CD4-positive, alpha-beta T cell (primary cell): ENCODE measurements around the gene PAIP2. TPM values are rescaled to one million over a fixed set of nuclear protein-coding genes. Genes with fewer than 3 reads are reported as not detected.

Source experiments
- ATAC-seq: fragments of 200-7000 bp; cut with Tn5 transposase; one replicate; pipeline ENCODE4 v1.10.0; 2022; ENCODE audit warnings: mild to moderate bottlenecking; ENCODE audit not compliant: poor library complexity
- CTCF ChIA-PET: fragments of 350-600 bp; sonication (Branson Sonifier 250); formaldehyde crosslinking; loops from one replicate; lab custom pipeline; 2021; ENCODE audit warnings: antibody characterized with exemption, inconsistent platforms; lab: Charles Lee
- POLR2A ChIA-PET: fragments of 350-600 bp; sonication (Branson Sonifier 250); formaldehyde crosslinking; loops from one replicate; lab custom pipeline; 2021; ENCODE audit warnings: antibody characterized with exemption, inconsistent platforms; lab: Charles Lee
- DNase-seq, 14 experiments: peaks; one replicate each; pipeline ENCODE4 v3.0.0-alpha.2; 2013 to 2020; ENCODE audit warnings: mixed read lengths in 2 of 14
- H3K27ac ChIP-seq, 2 donors: one replicate each; pipeline versions ENCODE4 v1.5.1 to v1.7.0; 2013; ENCODE audit warnings: low read length in 2 of 2, low read depth in 1 of 2, mild to moderate bottlenecking in 1 of 2
- H3K27me3 ChIP-seq, 2 experiments: 1 replicate in 1 of 2; 2 replicates in 1 of 2; pipeline versions ENCODE4 v1.6.1 to v1.7.0; 2013; ENCODE audit warnings: low read length in 2 of 2, control low read depth in 1 of 2, mild to moderate bottlenecking in 1 of 2, moderate library complexity in 1 of 2; ENCODE audit not compliant: insufficient read depth in 2 of 2, control insufficient read depth in 1 of 2
- H3K36me3 ChIP-seq: one replicate; pipeline ENCODE4 v1.6.1; 2013; ENCODE audit warnings: low read length, control low read depth; ENCODE audit not compliant: insufficient read depth
- H3K4me1 ChIP-seq: one replicate; pipeline ENCODE4 v1.6.1; 2013; ENCODE audit warnings: low read length, control low read depth; ENCODE audit not compliant: insufficient read depth
- H3K4me3 ChIP-seq: one replicate; pipeline ENCODE4 v1.5.1; 2013; ENCODE audit warnings: mild to moderate bottlenecking, low read length, moderate library complexity
- H3K9me3 ChIP-seq, 2 experiments: 1 replicate in 1 of 2; 2 replicates in 1 of 2; pipeline versions ENCODE4 v1.6.1 to v1.7.0; 2013; ENCODE audit warnings: low read length in 2 of 2, mild to moderate bottlenecking in 2 of 2, control low read depth in 1 of 2, moderate library complexity in 1 of 2; ENCODE audit not compliant: control insufficient read depth in 1 of 2, insufficient read depth in 1 of 2
- H3K27ac Mint-ChIP-seq: one replicate; pipeline ENCODE4 v1.8.0; 2020; ENCODE audit warnings: mixed read lengths
- H3K27me3 Mint-ChIP-seq: one replicate; pipeline ENCODE4 v1.8.0; 2021; ENCODE audit warnings: mixed read lengths
- H3K36me3 Mint-ChIP-seq: one replicate; pipeline ENCODE4 v1.8.0; 2021; ENCODE audit warnings: low read depth, mixed read lengths
- H3K4me1 Mint-ChIP-seq: one replicate; pipeline ENCODE4 v1.8.0; 2021; ENCODE audit warnings: low read depth, mixed read lengths
- H3K4me3 Mint-ChIP-seq: one replicate; pipeline ENCODE4 v1.8.0; 2020; ENCODE audit warnings: mild to moderate bottlenecking, mixed read lengths
- H3K9me3 Mint-ChIP-seq: one replicate; pipeline ENCODE4 v1.8.0; 2020; ENCODE audit warnings: mixed read lengths
- intact Hi-C, 2 experiments: fragments of 100-400 bp; cut with DNase I in 1 of 2; cut with micrococcal nuclease in 1 of 2; formaldehyde crosslinking; loops; one replicate each; pipeline versions ENCODE4 v1.15.1 to v1.9.0; 2023 to 2025; cut with DNase I, micrococcal nuclease
- total RNA-seq, 174 experiments: library from RNA in 2 of 174; stranded (reverse) in 2 of 174; gene quantifications; one replicate each; pipeline ENCODE4 v1.2.3 and lab custom pipeline; 2021 to 2026
- TF ChIP-seq, protein P1 (sequence below): fragments of 200-600 bp; IDR thresholded peaks from one replicate; pipeline ENCODE4 v1.8.0; 2022; ENCODE audit warnings: antibody characterized with exemption, mild to moderate bottlenecking

PAIP2 gene
- total RNA-seq, 2 experiments from 2014 or later = 151 to 156 TPM

DNA sequence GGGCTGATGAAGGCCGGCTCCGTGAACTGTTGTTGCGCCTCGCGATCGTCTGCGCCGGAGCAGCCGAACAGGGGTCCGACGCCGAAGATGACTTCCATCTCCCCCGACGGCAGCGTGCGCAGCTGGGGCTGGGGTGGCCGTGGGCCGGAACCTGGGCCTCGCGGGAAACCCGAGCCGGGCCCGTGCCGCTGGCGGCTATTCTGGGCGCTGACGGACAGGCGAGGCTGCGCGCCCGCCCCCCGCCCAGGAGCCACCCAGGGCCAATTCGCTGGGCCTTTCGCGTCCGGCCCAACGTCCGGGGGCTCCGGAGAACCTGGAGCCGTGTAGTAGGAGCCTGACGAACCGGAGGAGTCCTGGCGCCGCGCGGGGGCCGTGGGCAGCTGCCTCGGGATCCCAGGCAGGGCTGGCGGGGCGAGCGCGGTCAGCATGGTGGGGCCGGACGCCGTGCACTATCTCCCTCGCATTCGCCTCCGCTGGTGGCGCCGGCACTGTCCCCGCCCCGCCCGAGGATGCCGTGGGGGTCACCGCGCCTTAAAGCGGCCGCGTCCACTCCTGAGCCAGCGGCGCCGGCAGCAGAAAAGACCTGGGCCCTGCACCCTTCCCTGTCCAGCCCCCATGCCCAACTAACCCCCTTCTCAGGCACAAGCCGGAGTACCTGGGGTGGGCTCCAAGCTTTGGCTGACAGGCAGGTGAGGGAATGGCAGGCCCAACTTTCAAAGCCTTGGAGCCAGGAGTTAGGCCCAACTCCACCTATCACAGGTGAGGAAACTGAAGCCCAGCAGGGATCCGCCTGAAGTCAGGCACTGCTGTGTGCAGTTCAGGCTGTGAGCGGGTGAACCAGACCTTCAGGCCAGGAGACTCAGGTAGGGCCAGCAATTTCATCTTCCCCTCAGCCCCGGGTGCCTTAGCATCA is 53.3 kb downstream of the PAIP2 start, which contains the start of gene PROB1:
Gene PROB1, minus strand, starts transcription at position 451 of the 913 bp plus-strand sequence. Its CDS starts 23 bp downstream, at position 428.
- intact Hi-C loops = loop anchor here in 1 of 2 experiments (5.0 kb wide), 1 partner anchor 53 kb away; the partner anchor contains the start of gene PAIP2
- Histone ChIP-seq H3K27ac (no peak within 1 kb of the TSS), H3K36me3 (no peaks in the 10 kb centered on the region), H3K4me1 (peaks cover 45% of the 10 kb centered on the region), H3K9me3 (no peaks in the 10 kb centered on the region), H3K4me3 (peak within 1 kb of the TSS; percentile 81), H3K27me3 (peaks cover 0 to 6% of the 10 kb centered on the region in 2 experiments)
- DNase-seq (no peak), ATAC-seq (no peak)
- TF ChIP-seq, protein P1, sequence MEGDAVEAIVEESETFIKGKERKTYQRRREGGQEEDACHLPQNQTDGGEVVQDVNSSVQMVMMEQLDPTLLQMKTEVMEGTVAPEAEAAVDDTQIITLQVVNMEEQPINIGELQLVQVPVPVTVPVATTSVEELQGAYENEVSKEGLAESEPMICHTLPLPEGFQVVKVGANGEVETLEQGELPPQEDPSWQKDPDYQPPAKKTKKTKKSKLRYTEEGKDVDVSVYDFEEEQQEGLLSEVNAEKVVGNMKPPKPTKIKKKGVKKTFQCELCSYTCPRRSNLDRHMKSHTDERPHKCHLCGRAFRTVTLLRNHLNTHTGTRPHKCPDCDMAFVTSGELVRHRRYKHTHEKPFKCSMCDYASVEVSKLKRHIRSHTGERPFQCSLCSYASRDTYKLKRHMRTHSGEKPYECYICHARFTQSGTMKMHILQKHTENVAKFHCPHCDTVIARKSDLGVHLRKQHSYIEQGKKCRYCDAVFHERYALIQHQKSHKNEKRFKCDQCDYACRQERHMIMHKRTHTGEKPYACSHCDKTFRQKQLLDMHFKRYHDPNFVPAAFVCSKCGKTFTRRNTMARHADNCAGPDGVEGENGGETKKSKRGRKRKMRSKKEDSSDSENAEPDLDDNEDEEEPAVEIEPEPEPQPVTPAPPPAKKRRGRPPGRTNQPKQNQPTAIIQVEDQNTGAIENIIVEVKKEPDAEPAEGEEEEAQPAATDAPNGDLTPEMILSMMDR = no peak
- POLR2A ChIA-PET = interaction anchor here (4.6 kb wide), 1 partner anchor 9 kb away, joined by 18 read pairs; the partner anchor contains the start of gene SPATA24
- Mint-ChIP-seq H3K4me3 (peak within 1 kb of the TSS; percentile 92), H3K4me1 (peaks cover 29% of the 10 kb centered on the region), H3K36me3 (no peaks in the 10 kb centered on the region), H3K9me3 (no peaks in the 10 kb centered on the region), H3K27ac (no peak within 1 kb of the TSS), H3K27me3 (no peaks in the 10 kb centered on the region)
- CTCF ChIA-PET = interaction anchor here (0.8 to 1.0 kb wide), 2 partner anchors 8 to 9 kb away, joined by 3 read pairs; partner anchors contain the start of gene SPATA24

DNA sequence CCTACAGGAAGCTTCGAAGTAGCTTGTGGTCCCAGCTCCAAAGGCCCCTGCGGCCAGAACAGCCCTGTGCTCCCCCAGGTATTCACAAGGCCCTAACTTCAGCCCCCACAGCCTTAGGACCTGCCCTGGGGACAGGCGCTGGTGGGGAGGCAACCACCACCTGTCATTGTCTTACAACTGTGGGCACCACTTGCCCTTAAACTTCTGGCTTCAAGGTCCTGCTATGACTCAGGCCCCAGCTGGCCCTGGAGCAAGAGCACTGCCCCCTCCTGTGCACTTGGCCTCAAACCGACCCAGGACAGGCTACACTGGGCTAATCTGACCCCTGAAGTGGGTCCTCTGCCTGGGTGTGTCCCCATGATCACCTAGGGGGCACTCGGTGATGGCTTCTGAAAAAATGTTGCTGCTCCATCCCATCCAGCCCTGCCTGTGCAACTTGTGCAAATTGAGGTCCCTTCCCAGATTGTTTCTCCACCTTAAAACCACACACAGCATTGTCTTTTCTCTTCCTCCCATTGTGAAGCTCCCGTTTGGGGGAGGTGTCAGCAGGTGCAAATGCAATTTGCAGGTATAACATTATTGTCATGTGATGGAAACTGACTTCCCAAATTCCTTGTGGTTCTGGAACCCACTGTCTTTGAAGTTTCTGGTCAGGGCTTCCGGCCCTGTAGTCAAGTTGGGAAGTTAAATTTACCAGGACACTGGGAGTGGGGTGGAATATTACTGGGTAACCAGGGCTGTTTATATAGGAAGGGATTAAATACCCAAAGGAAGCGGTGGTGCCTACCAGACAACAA is 54.4 kb downstream of the PAIP2 start:
- POLR2A ChIA-PET = interaction anchor here (0.7 to 4.6 kb wide), 2 partner anchors 8 to 54 kb away, joined by 3 to 18 read pairs; partner anchors contain the start of genes PAIP2 and SPATA24
- Histone ChIP-seq H3K4me3 (no peak overlapping the region), H3K4me1 (peaks cover 34% of the 10 kb centered on the region), H3K27ac (no peak overlapping the region), H3K27me3 (peaks cover 0 to 6% of the 10 kb centered on the region in 2 experiments), H3K9me3 (no peaks in the 10 kb centered on the region), H3K36me3 (peaks cover 4% of the 10 kb centered on the region)
- ATAC-seq (no peak), DNase-seq (no peak)
- H3K9me3 Mint-ChIP-seq = no peaks in the 10 kb centered on the region
- intact Hi-C loops = no loop called here
- H3K27ac Mint-ChIP-seq = no peak overlapping the region
- CTCF ChIA-PET = no interaction called here
- no peaks in the 10 kb centered on the region for H3K27me3 Mint-ChIP-seq
- TF ChIP-seq, protein P1 = no peak
- H3K4me1 Mint-ChIP-seq = peaks cover 18% of the 10 kb centered on the region
- no peaks in the 10 kb centered on the region for H3K36me3 Mint-ChIP-seq
- H3K4me3 Mint-ChIP-seq = peak overlapping the region; percentile 76

DNA sequence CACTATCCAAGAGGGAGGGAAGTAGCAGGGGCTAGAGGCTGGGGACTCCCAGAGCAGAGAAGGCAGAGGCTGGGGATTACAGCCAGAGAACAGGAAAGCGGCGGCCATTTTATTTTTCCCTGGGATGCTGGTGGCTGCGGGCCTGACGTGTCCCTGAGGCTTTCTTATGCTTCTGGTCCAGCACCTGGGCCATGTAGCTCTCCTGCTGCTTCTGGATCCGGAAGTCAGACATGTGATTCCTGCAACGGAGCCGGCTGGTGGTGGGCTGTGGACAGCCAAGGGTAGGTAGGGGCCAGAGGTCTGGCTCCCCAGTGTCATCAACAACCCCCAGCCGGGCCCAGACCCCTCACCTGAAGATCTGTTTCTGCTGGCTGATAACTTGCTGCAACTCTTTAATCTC is 55.0 kb downstream of the PAIP2 start:
- Mint-ChIP-seq H3K4me1 (peaks cover 11% of the 10 kb centered on the region), H3K9me3 (no peaks in the 10 kb centered on the region), H3K27ac (no peak overlapping the region), H3K27me3 (no peaks in the 10 kb centered on the region), H3K36me3 (no peaks in the 10 kb centered on the region), H3K4me3 (no peak overlapping the region)
- Histone ChIP-seq H3K36me3 (peaks cover 4% of the 10 kb centered on the region), H3K4me1 (peaks cover 27% of the 10 kb centered on the region), H3K27me3 (peaks cover 0 to 6% of the 10 kb centered on the region in 2 experiments), H3K9me3 (no peaks in the 10 kb centered on the region), H3K27ac (no peak overlapping the region), H3K4me3 (no peak overlapping the region)
- ChIA-PET POLR2A (interaction anchor here (0.7 kb wide), 1 partner anchor 55 kb away, joined by 3 read pairs; the partner anchor contains the start of gene PAIP2), CTCF (no interaction called here)
- TF ChIP-seq, protein P1 = no peak
- intact Hi-C loops = no loop called here
- ATAC-seq (no peak), DNase-seq (no peak)
